Neural cell (in vitro differentiated cells): Measurements from ENCODE around the gene RLF.

Source experiments
- EP300 ChIP-seq: fragments of 450-650 bp; conservative IDR thresholded peaks from 2 replicates; pipeline ENCODE4 v1.6.1; 2014; ENCODE audit warnings: antibody characterized with exemption, mild to moderate bottlenecking, moderate library complexity; ENCODE audit not compliant: poor library complexity, severe bottlenecking
- EZH2 ChIP-seq: fragments of 200-600, 300-800 bp; shearing (Covaris generic), sonication (generic); IDR thresholded peaks from 2 replicates; pipeline ENCODE4 v1.6.1; 2014; ENCODE audit warnings: antibody characterized with exemption, low read length, borderline replicate concordance, mild to moderate bottlenecking; ENCODE audit not compliant: insufficient read depth, poor library complexity, severe bottlenecking
- MXI1 ChIP-seq: fragments of 450-650 bp; conservative IDR thresholded peaks from 2 replicates; pipeline ENCODE4 v1.6.1; 2014; ENCODE audit warnings: antibody characterized with exemption, mild to moderate bottlenecking; ENCODE audit not compliant: poor library complexity, severe bottlenecking
- POLR2AphosphoS5 ChIP-seq: IDR thresholded peaks from 2 replicates; pipeline ENCODE4 v1.6.1; 2012
- RAD21 ChIP-seq: fragments of 450-650 bp; conservative IDR thresholded peaks from 2 replicates; pipeline ENCODE4 v1.6.1; 2014; ENCODE audit warnings: antibody characterized with exemption, mild to moderate bottlenecking, moderate library complexity
- TAF1 ChIP-seq: IDR thresholded peaks from 2 replicates; pipeline ENCODE4 v1.6.1; 2012; ENCODE audit warnings: low read depth
- TF ChIP-seq, protein P1 (sequence below): fragments of 450-650 bp; IDR thresholded peaks from 2 replicates; pipeline ENCODE4 v1.5.1; 2014; ENCODE audit warnings: antibody characterized with exemption, mild to moderate bottlenecking, moderate library complexity; ENCODE audit not compliant: poor library complexity, severe bottlenecking

DNA sequence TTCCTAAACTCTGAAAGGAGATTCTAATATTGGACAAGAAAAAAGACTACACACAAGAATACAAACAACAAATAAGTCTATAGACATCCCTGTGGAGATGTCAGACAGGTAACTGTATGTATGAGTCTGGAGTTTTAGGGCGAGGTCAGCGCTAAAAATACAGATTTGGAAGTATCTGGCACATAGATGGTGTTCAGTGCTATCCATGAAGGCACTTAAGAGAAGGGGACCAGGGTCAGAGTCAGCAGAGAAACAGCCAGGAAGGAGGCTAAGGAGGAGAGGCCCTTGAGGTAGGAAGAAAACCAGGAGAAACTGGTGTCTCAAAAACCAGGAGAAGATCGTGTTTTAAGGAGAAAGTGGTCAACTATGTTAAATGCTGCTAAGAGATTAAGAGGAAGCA is 114.9 kb downstream of the RLF start:
- TF ChIP-seq TAF1 (no peak), MXI1 (no peak), EZH2 (no peak), POLR2AphosphoS5 (no peak), EP300 (no peak), RAD21 (no peak)
- TF ChIP-seq, protein P1, sequence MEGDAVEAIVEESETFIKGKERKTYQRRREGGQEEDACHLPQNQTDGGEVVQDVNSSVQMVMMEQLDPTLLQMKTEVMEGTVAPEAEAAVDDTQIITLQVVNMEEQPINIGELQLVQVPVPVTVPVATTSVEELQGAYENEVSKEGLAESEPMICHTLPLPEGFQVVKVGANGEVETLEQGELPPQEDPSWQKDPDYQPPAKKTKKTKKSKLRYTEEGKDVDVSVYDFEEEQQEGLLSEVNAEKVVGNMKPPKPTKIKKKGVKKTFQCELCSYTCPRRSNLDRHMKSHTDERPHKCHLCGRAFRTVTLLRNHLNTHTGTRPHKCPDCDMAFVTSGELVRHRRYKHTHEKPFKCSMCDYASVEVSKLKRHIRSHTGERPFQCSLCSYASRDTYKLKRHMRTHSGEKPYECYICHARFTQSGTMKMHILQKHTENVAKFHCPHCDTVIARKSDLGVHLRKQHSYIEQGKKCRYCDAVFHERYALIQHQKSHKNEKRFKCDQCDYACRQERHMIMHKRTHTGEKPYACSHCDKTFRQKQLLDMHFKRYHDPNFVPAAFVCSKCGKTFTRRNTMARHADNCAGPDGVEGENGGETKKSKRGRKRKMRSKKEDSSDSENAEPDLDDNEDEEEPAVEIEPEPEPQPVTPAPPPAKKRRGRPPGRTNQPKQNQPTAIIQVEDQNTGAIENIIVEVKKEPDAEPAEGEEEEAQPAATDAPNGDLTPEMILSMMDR, result no peak
